NCI-H1092 treated with DMSO at 0.1 percent for 48 hours (cell line): ENCODE data around the gene EEF1AKMT3.

Experiments
- DNase-seq: peaks from one replicate; lab custom pipeline; 2025; lab: John Stamatoyannopoulos, UW

Gene EEF1AKMT3

DNA sequence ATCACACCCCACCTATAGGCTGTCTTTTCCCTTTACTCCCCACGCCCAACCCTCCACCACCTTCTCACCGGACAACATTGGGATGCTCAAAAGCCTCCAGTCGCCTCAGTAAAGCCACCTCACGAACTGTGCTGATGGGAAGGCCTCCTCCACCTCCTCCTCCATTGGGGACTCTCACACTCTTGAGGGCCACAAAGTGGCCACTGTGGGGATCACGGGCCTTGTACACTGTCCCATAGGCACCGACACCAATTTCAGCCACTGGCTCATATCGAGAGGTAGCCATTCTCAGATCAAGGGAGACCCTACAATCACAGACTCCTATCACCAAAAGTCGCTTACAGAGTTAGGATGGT lies 21.0 kb upstream of the EEF1AKMT3 start:
- DNase-seq: no peak

DNA sequence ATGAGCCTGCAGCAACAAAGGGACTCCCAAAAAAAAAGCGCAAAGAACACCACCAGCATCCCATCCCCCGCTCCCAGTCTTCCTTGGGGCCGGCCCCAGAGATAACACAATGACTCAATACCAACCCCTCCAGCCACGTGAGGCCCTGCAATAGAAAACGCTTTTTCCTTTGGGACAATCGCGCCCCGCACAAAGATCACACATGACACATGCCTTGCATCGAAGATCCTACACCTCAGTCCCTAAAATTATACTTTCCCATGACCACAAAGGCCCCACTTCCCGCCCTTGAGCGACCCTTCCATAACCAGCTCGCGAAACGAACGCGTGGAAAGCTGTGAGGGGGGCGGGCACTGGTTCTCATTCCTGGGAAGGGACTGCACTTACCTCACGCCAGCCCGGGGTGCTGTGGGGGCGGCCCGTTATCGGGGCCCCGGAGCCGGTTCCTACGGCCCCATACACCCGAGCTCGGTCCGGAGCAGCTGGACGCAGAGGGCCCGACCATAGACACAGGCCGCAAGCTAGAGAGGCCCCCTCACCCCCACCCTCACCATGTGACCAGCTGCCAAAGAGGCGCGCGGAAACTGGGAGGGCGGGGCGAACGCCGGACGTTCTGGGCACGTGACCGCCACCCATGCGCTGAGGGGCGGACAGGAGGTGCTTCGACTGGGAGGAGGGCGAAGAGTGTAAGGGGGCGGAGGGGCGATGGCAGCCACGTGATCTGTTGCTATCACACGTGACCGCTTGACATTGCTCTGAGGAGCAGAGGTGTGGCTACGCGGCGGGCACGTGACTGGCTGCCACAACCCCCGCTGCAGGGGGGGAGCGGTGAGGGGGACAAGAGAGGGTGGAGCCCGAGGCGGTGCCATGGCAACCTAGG lies 20.4 kb upstream of the EEF1AKMT3 start, which contains the start of gene CDK4:
TSS of gene CDK4 (minus strand) at position 523 of the 880 bp plus-strand sequence. CDS start 593 bp downstream, outside the sequence.
- DNase-seq: peak; percentile 97

GRCh38 chr12:57752668-57753000 lies 19.8 kb upstream of the EEF1AKMT3 start:
- DNase-seq: no peak

GRCh38 chr12:57753756-57754337 lies 18.6 kb upstream of the EEF1AKMT3 start:
- DNase-seq: no peak

DNA sequence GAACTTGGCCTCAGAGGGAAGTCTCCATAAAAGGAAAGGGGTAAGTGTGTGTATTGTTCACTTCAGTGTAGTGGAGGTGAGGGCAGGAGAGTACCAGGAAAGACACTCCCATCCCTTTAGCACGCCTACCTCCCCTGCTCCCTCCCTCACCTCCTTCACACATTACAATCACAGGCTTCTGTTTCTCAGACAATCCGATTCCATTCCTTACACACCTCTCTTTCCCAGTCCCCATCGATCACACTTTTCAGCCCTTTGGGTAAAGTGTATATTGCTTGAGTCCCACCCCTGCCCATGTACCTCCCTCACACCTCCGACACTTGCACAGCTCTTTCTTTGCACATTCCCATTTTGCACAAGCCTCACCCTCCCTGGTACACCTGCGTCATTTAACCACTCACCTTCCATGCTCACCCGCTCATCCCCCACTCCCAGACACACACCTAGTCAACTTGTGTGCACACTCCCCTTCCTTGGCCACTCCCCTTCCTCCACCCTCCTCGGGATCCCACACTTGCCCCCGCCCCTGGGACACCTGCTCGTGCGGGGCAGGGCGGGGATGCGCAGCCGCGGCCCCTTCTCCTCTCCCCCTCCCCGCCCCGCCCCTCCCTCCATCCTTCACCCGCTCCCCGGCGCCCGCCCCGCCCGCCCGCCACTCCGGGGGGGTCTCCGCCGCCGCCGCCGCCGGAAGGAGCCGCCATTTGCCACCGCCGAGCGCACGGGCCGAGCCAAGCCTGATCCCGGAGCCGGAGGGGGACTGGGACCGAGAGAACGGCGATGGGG lies 17.8 kb upstream of the EEF1AKMT3 start, which contains the start of gene MARCHF9:
TSS of gene MARCHF9 (plus strand) at position 693 of the 783 bp plus-strand sequence. CDS start 426 bp downstream, outside the sequence.
- DNase-seq: peak; percentile 37

- DNase-seq: no peak
These were observed 17.3 kb upstream of the EEF1AKMT3 start for GRCh38 chr12:57755194-57755453.

DNA sequence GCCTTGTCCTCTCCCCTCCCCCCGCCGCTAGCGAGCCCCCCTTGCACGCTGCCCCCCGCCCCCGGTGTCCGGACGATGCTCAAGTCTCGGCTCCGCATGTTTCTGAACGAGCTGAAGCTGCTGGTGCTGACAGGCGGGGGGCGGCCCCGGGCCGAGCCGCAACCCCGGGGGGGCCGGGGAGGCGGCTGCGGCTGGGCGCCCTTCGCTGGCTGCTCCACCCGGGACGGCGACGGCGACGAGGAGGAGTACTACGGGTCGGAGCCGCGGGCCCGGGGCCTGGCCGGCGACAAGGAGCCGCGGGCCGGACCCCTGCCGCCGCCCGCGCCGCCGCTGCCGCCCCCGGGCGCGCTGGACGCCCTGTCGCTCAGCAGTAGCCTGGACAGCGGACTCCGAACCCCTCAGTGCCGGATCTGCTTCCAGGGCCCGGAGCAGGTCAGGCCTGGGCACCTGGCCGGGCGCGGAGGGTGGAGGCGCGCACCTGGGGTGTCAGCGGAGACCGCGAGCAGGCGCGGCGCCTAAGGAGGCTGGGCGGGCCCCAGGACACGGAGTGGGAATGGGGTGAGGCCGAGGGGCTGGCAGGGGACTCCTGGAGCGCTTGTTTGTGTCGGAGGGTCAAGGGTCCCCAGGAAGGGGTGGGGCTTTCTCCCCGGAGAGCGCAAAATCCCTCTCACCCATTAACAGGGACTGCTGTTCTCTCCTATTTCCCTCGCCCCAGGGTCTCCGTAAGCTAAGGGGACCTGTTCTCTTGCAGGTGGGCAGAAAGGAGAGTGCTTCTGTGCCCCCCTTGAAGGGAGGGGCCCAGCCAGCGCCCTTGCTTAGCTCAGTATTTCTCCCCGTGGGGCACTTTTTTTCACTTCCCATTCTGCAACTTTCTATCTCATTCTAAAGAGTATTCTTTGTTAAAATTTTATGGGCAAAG lies 16.7 kb upstream of the EEF1AKMT3 start:
- DNase-seq: no peak

DNA sequence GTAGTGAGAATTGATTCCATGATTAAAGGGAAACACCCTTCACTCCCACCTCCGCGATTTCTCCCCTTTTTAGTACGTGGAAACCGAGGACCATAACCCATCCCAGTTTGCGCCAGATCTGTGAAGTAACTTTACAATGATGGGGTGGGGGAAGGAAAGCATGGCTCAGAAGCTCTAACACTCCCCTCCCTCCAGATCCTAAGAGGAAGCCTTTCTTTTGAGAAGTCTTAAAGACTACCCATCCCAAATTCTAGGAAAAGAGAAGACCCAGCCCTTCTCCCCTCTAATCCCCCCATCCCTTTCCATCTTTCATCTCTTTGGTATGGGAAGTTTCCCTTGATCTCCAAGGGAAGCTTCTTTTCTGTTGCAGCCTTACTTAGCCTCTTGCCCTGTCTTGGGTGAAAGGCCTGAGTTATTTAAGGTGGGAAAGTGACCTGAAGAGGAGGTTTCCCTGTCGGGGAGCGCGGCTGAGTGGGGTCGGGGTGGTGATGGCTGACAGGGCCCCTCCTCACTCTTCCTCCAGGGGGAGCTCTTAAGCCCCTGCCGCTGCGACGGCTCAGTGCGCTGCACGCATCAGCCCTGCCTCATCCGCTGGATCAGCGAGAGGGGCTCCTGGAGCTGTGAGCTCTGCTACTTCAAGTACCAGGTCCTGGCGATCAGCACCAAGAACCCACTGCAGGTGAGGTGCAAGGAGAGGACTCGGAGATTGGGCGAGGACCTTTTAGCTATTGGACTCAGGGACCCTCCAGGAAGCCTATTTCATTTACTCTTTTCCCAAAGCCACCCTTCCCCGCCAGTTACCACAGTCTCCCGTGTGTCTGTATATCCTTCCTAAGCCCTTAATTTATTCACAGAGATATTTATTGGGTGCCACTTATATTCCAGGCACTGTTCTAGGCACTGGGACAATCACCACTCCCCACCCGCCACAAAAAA lies 15.7 kb upstream of the EEF1AKMT3 start:
- DNase-seq: no peak

DNA sequence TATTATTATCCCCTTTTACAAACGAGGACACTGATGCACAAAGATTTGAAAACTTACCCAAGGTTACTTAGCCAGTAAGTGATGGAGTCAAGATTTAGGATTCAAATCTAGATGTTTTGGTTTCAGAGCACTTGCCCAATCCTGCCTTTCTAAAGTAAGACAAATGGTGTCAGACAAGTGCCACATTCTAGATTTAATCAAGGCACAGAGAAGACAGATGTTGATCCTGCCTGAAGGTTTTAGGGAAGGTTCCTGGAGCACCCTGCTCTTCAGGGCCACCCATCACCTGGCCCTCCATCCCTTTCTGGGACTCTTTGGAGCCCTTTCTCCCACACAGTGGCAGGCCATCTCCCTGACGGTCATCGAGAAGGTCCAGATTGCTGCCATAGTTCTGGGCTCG lies 14.6 kb upstream of the EEF1AKMT3 start:
- DNase-seq: no peak

GRCh38 chr12:57758552-57759359 lies 13.7 kb upstream of the EEF1AKMT3 start:
- DNase-seq: no peak

GRCh38 chr12:57759360-57759980 lies 12.9 kb upstream of the EEF1AKMT3 start:
- DNase-seq: no peak

- DNase-seq: no peak
These were observed 11.9 kb upstream of the EEF1AKMT3 start for GRCh38 chr12:57760347-57760982.

GRCh38 chr12:57761391-57761998 lies 10.9 kb upstream of the EEF1AKMT3 start:
- DNase-seq: no peak

- DNase-seq: no peak
These were observed 10.0 kb upstream of the EEF1AKMT3 start for GRCh38 chr12:57762463-57762862.

DNA sequence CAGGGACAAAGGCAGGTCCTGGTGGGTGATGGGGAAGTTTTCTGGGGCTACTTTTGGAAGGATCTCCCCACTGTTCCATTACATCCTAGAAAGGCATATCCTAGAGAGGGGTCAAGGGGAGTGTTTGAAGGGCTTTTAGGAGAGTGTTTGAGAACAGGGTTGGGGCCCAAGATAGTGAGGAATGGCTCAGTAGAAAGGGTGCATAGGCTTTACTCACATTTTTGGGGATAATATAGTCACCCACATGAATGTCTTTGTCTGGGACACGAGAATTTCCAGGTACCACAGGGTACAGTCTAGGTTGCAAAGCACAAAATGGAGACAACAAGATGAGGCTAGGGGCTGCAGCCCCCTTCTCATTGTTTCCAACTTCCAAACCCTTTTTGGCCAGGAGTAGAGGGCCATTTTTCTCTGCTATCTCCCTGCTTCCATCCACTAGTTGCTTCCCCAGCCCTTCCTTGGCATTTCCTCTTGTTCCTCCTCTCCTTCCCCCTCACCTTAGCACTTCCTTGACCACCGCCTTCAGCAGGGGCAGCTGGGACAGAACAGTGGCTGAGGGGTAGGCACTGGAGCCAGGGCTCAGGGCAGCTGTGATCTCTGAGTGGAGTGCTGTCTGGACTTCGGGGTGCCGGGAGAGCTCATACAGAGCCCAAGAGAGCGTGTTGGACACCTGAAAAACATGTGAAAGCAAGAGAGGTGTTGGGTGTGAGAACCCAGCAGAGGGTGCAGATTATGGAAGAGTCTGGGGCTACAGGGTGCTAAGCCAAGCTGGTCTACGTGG lies 8.3 kb upstream of the EEF1AKMT3 start:
- DNase-seq: no peak

GRCh38 chr12:57764662-57765002 lies 7.8 kb upstream of the EEF1AKMT3 start:
- DNase-seq: no peak

DNA sequence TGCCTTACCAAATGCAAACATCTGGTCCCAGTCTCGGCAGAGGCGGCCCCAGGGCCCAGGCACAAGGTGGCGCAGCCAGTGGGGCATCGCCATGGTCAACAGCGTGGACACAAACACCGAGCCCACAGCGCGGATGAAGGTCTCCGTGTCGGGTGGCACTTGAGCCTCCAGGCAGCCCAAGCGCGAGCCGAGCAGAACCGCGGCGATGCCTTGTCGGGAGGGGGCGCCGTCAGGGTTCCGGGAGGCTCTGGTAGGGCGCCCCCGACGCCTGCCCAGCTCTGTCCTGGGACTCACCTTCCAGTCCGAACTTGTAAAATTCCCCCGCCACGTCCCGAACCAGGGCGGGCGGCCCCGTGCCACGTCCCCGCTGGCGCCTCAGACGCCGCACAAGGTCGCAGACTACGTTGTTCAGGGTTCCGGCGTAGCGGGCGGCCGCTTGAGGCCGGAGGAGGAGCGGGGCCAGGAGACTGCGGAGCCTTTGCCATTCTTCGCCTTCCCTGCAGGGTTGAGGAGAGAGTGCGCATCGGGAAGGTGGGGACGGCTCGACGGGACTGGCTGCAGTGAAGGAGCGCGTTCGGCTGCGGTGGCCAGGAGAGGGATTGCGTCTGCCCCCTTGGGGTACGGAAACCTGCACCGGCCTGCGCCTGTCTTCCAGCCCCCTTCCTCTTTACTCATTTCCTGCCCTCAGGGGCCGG lies 7.3 kb upstream of the EEF1AKMT3 start:
- no peak for DNase-seq
